SK-N-SH (cell line): ENCODE measurements around the gene DPP10. TPM values are rescaled to one million over a fixed set of nuclear protein-coding genes. Genes with fewer than 3 reads are reported as not detected.

Experiments
- CTCF ChIA-PET: fragments of 300-600, 350-600 bp; formaldehyde crosslinking; extraction: SDS; loops from one replicate; lab custom pipeline; 2021; lab: Yijun Ruan, JAX
- POLR2A ChIA-PET: fragments of 350-600 bp; sonication (Branson Sonifier 250); formaldehyde crosslinking; extraction: SDS; loops from one replicate; lab custom pipeline; 2020; ENCODE audit warnings: antibody characterized with exemption, inconsistent platforms; lab: Yijun Ruan, JAX
- DNase-seq: peaks from one replicate; pipeline ENCODE4 v3.0.0; 2012
- H2AFZ ChIP-seq: fragments of 200-600 bp; sonication (generic); 2 replicates; pipeline ENCODE4 v1.8.1; 2016; ENCODE audit warnings: antibody characterized with exemption, mild to moderate bottlenecking, low read depth
- H3F3A ChIP-seq: fragments of 200-600 bp; sonication (generic); replicated peaks from 2 replicates; pipeline ENCODE3; 2016; ENCODE audit warnings: antibody characterized with exemption, mild to moderate bottlenecking; ENCODE audit not compliant: insufficient read depth
- H3K27ac ChIP-seq, 2 experiments: fragments of 200-500 bp in 1 of 2; fragments of 200-600 bp in 1 of 2; sonication (Bioruptor generic) in 1 of 2; sonication (generic), shearing (Covaris generic) in 1 of 2; 2 replicates each; pipeline versions ENCODE4 v1.5.1 to v1.6.1; 2014 to 2016; ENCODE audit warnings: low read depth in 2 of 2, inconsistent platforms in 1 of 2, low read length in 1 of 2, mild to moderate bottlenecking in 1 of 2, mixed read lengths in 1 of 2
- H3K27me3 ChIP-seq: fragments of 200-600 bp; sonication (generic), shearing (Covaris generic); 2 replicates; pipeline ENCODE4 v1.6.1; 2016; ENCODE audit warnings: mixed run types; ENCODE audit not compliant: insufficient read depth
- H3K36me3 ChIP-seq, 2 experiments: fragments of 200-500 bp in 1 of 2; fragments of 200-600 bp in 1 of 2; sonication (Bioruptor generic) in 1 of 2; sonication (generic) in 1 of 2; replicated peaks in 1 of 2; 2 replicates each; pipeline versions ENCODE3 to v1.5.1; 2014 to 2016; ENCODE audit warnings: low read length in 1 of 2, mild to moderate bottlenecking in 1 of 2; ENCODE audit not compliant: insufficient read depth in 2 of 2, control insufficient read depth in 1 of 2
- H3K4me1 ChIP-seq, 2 experiments: fragments of 200-500 bp in 1 of 2; fragments of 200-600 bp in 1 of 2; sonication (Bioruptor generic) in 1 of 2; sonication (generic), shearing (Covaris generic) in 1 of 2; 2 replicates each; pipeline versions ENCODE4 v1.5.1 to v1.6.1; 2014 to 2016; ENCODE audit warnings: low read depth in 1 of 2, low read length in 1 of 2, mixed run types in 1 of 2; ENCODE audit not compliant: insufficient read depth in 2 of 2, control insufficient read depth in 1 of 2
- H3K4me2 ChIP-seq: fragments of 200-600 bp; sonication (generic), shearing (Covaris generic); 2 replicates; pipeline ENCODE4 v1.6.1; 2017; ENCODE audit warnings: mixed run types
- H3K4me3 ChIP-seq, 2 experiments: fragments of 200-500 bp in 1 of 2; fragments of 200-600 bp in 1 of 2; sonication (Bioruptor generic) in 1 of 2; sonication (generic), shearing (Covaris generic) in 1 of 2; 2 replicates each; pipeline versions ENCODE4 v1.5.1 to v1.8.1; 2014 to 2016; ENCODE audit warnings: low read depth in 2 of 2, inconsistent platforms in 1 of 2, low read length in 1 of 2, mild to moderate bottlenecking in 1 of 2, mixed read lengths in 1 of 2, moderate library complexity in 1 of 2
- H3K79me2 ChIP-seq: fragments of 200-600 bp; sonication (generic); 2 replicates; pipeline ENCODE4 v1.8.1; 2017; ENCODE audit warnings: mild to moderate bottlenecking; ENCODE audit not compliant: insufficient read depth
- H3K9ac ChIP-seq: fragments of 200-600 bp; sonication (generic); 2 replicates; pipeline ENCODE4 v1.6.1; 2017; ENCODE audit warnings: mixed run types
- H3K9me2 ChIP-seq: fragments of 200-600 bp; sonication (generic); 2 replicates; pipeline ENCODE4 v1.6.1; 2017; ENCODE audit warnings: mixed run types
- H3K9me3 ChIP-seq: fragments of 200-600 bp; sonication (generic); 2 replicates; pipeline ENCODE4 v1.6.1; 2017; ENCODE audit warnings: mixed run types, mild to moderate bottlenecking, moderate library complexity
- H4K20me1 ChIP-seq: fragments of 200-600 bp; sonication (generic); 2 replicates; pipeline ENCODE4 v1.6.1; 2017; ENCODE audit warnings: mild to moderate bottlenecking, mixed run types; ENCODE audit not compliant: insufficient read depth
- EP300 ChIP-seq, 2 experiments: IDR thresholded peaks; 2 replicates each; pipeline versions ENCODE4 v1.4.0 to v1.6.1; 2012; ENCODE audit warnings: borderline replicate concordance in 1 of 2, low read depth in 1 of 2, low read length in 1 of 2
- FOSL2 ChIP-seq: IDR thresholded peaks from 2 replicates; pipeline ENCODE4 v1.4.0; 2012; ENCODE audit warnings: low read depth, mild to moderate bottlenecking, moderate library complexity, borderline replicate concordance
- FOXM1 ChIP-seq: IDR thresholded peaks from 2 replicates; pipeline ENCODE4 v1.4.0; 2012; ENCODE audit warnings: low read depth, mild to moderate bottlenecking
- GABPA ChIP-seq: IDR thresholded peaks from 2 replicates; pipeline ENCODE4 v1.4.0; 2012; ENCODE audit warnings: low read depth, mild to moderate bottlenecking
- GATA2 ChIP-seq: sonication (generic); formaldehyde crosslinking; IDR thresholded peaks from 2 replicates; pipeline ENCODE4 v1.5.0; 2020; ENCODE audit warnings: mild to moderate bottlenecking, missing genetic modification reagents
- IRF3 ChIP-seq: fragments of 150-350 bp; IDR thresholded peaks from 2 replicates; pipeline ENCODE4 v1.6.1; 2016; ENCODE audit warnings: mild to moderate bottlenecking, low read depth, low read length
- MEF2A ChIP-seq: IDR thresholded peaks from 2 replicates; pipeline ENCODE4 v1.4.0; 2012; ENCODE audit warnings: low read depth, borderline replicate concordance
- MXI1 ChIP-seq: IDR thresholded peaks from 2 replicates; pipeline ENCODE4 v1.6.1; 2012; ENCODE audit warnings: mild to moderate bottlenecking, low read depth, low read length, improper control_type of control experiment
- REST ChIP-seq: IDR thresholded peaks from 2 replicates; pipeline ENCODE4 v1.6.1; 2012; ENCODE audit warnings: mild to moderate bottlenecking, low read depth, low read length, moderate library complexity
- SIN3A ChIP-seq: IDR thresholded peaks from 2 replicates; pipeline ENCODE4 v1.6.1; 2012; ENCODE audit warnings: low read depth, mild to moderate bottlenecking, low read length, moderate library complexity, borderline replicate concordance
- TAF1 ChIP-seq: IDR thresholded peaks from 2 replicates; pipeline ENCODE4 v1.6.1; 2012; ENCODE audit warnings: low read depth, mild to moderate bottlenecking, low read length, moderate library complexity, borderline replicate concordance
- USF1 ChIP-seq: IDR thresholded peaks from 2 replicates; pipeline ENCODE4 v1.4.0; 2012; ENCODE audit warnings: low read depth, borderline replicate concordance
- WGBS: methylation state at CpG from one replicate; pipeline ENCODE4 v1.1.6; 2017; ENCODE audit warnings: low lambda C conversion rate; 5-methylcytosine and 5-hydroxymethylcytosine counted together
- polyA plus RNA-seq, 3 experiments: library from polyadenylated mRNA; depleted of rRNA; stranded (reverse); fragments of >200 nt; gene quantifications; 2 replicates each; pipeline ENCODE4 v1.2.3, GENCODE V29; 2012

DPP10 gene
- polyA plus RNA-seq, 1 of the 3 experiments (the other 2 are of a cell fraction): not detected

GRCh38 chr2:114642166-114642770, 199.8 kb downstream of the DPP10 start:
- no peak overlapping the region for H3K9ac ChIP-seq
- POLR2A ChIA-PET: no interaction called here
- H3K9me3 ChIP-seq: no peaks in the 10 kb centered on the region; the same call in 1 of the 2 replicates
- TF ChIP-seq GABPA (no peak), MEF2A (no peak), TAF1 (no peak), MXI1 (no peak), USF1 (no peak)
- TF ChIP-seq, all 33 proteins: peak for 0
- Histone ChIP-seq H4K20me1 (no peaks in the 10 kb centered on the region), H3K27me3 (no peaks in the 10 kb centered on the region), H2AFZ (no peak overlapping the region), H3K4me1 (no peaks in the 10 kb centered on the region), H3K36me3 (no peaks in the 10 kb centered on the region), H3K27ac (no peak overlapping the region), H3K9me2 (no peaks in the 10 kb centered on the region), H3F3A (no peaks in the 10 kb centered on the region), H3K4me3 (no peak overlapping the region), H3K79me2 (no peaks in the 10 kb centered on the region), H3K4me2 (no peak overlapping the region)
- WGBS: 9% methylated on average over 2 of the region's 2 CpGs
- DNase-seq: no peak
- CTCF ChIA-PET: no interaction called here

GRCh38 chr2:114642988-114643553, 200.6 kb downstream of the DPP10 start:
- Histone ChIP-seq H3K36me3 (no peaks in the 10 kb centered on the region), H3F3A (no peaks in the 10 kb centered on the region), H4K20me1 (no peaks in the 10 kb centered on the region), H3K9ac (no peak overlapping the region), H2AFZ (no peak overlapping the region), H3K27ac (no peak overlapping the region), H3K27me3 (no peaks in the 10 kb centered on the region), H3K9me2 (no peaks in the 10 kb centered on the region), H3K4me2 (no peak overlapping the region), H3K4me3 (no peak overlapping the region), H3K79me2 (no peaks in the 10 kb centered on the region), H3K9me3 (no peaks in the 10 kb centered on the region), H3K4me1 (no peaks in the 10 kb centered on the region)
- no peak for DNase-seq
- ChIA-PET CTCF (no interaction called here), POLR2A (no interaction called here)
- TF ChIP-seq GATA2 (CRISPR knock-in tag) (no peak), FOSL2 (no peak), EP300 (IDR thresholded peaks at IDR 0.05; ENCODE audit: borderline replicate concordance in 1 of 2, low read depth in 1 of 2, low read length in 1 of 2) (no peak), IRF3 (no peak), FOXM1 (no peak), REST (no peak), SIN3A (no peak)
- WGBS: 9% methylated on average over 2 of the region's 2 CpGs
